Endodermal cell (in vitro differentiated cells): Measurements from ENCODE around the gene MTOR. TPM values are rescaled to one million over a fixed set of nuclear protein-coding genes. Genes with fewer than 3 reads are reported as not detected.

Experiments
- DNase-seq: peaks from one replicate; pipeline ENCODE4 v3.0.0-alpha.2; 2017
- H3K27ac ChIP-seq: 2 replicates; pipeline ENCODE4 v1.5.1; 2013; ENCODE audit warnings: mild to moderate bottlenecking, low read depth, low read length, moderate library complexity
- H3K27me3 ChIP-seq: 2 replicates; pipeline ENCODE4 v1.6.1; 2013; ENCODE audit warnings: mild to moderate bottlenecking, low read length, moderate library complexity; ENCODE audit not compliant: insufficient read depth, control insufficient read depth, poor library complexity, severe bottlenecking
- H3K36me3 ChIP-seq: 2 replicates; pipeline ENCODE4 v1.7.0; 2013; ENCODE audit warnings: mild to moderate bottlenecking, low read length, moderate library complexity; ENCODE audit not compliant: control insufficient read depth, insufficient read depth
- H3K4me1 ChIP-seq: one replicate; pipeline ENCODE4 v1.7.0; 2013; ENCODE audit warnings: low read length; ENCODE audit not compliant: control insufficient read depth, insufficient read depth
- H3K4me3 ChIP-seq: 2 replicates; pipeline ENCODE4 v1.5.1; 2013; ENCODE audit warnings: mild to moderate bottlenecking, low read length, moderate library complexity
- H3K9ac ChIP-seq: 2 replicates; pipeline ENCODE4 v1.6.1; 2013; ENCODE audit warnings: mild to moderate bottlenecking, low read length, moderate library complexity; ENCODE audit not compliant: poor library complexity, severe bottlenecking; ENCODE audit errors: extremely low read depth
- H3K9me3 ChIP-seq: 2 replicates; pipeline ENCODE4 v1.6.1; 2013; ENCODE audit warnings: mild to moderate bottlenecking, low read length, moderate library complexity; ENCODE audit not compliant: control insufficient read depth
- H3K27ac Mint-ChIP-seq: 2 replicates; pipeline ENCODE4 v1.8.0; 2020; ENCODE audit warnings: mixed read lengths
- H3K27me3 Mint-ChIP-seq: 2 replicates; pipeline ENCODE4 v1.8.0; 2021; ENCODE audit warnings: mild to moderate bottlenecking, mixed read lengths; ENCODE audit not compliant: insufficient read depth
- H3K36me3 Mint-ChIP-seq: 2 replicates; pipeline ENCODE4 v1.8.0; 2020; ENCODE audit warnings: low read depth, mixed read lengths
- H3K4me1 Mint-ChIP-seq: 2 replicates; pipeline ENCODE4 v1.8.0; 2020; ENCODE audit warnings: mixed read lengths
- H3K4me3 Mint-ChIP-seq: 2 replicates; pipeline ENCODE4 v1.8.0; 2020; ENCODE audit warnings: mild to moderate bottlenecking, moderate library complexity, mixed read lengths
- H3K9me3 Mint-ChIP-seq: 2 replicates; pipeline ENCODE4 v1.8.0; 2020; ENCODE audit warnings: mild to moderate bottlenecking, mixed read lengths
- CTCF ChIP-seq: fragments of 200-600 bp; sonication (generic); conservative IDR thresholded peaks from 2 replicates; pipeline ENCODE4 v1.5.0; 2021; ENCODE audit warnings: antibody characterized with exemption, mild to moderate bottlenecking
- WGBS, 2 experiments: methylation state at CpG; one replicate each; pipeline versions ENCODE4 v1.1.5 to v1.1.7; 2013; ENCODE audit warnings: missing lambda C conversion rate in 2 of 2, mixed read lengths in 1 of 2; ENCODE audit not compliant: insufficient coverage in 1 of 2, insufficient read length in 1 of 2; 5-methylcytosine and 5-hydroxymethylcytosine counted together
- total RNA-seq, 2 donors: library from RNA; stranded (reverse); fragmentation: NEBNext Ultra II Directional in 1 of 2; extraction: Animal tissue kit (Norgen Biotek cat#: 25700) in 1 of 2; gene quantifications; 2 replicates in 1 of 2; 3 replicates in 1 of 2; pipeline ENCODE4 v1.2.1, GENCODE V29; 2021

MTOR gene
- total RNA-seq, 2 donors from 2014 or later, result 69.0 to 78.3 TPM

DNA sequence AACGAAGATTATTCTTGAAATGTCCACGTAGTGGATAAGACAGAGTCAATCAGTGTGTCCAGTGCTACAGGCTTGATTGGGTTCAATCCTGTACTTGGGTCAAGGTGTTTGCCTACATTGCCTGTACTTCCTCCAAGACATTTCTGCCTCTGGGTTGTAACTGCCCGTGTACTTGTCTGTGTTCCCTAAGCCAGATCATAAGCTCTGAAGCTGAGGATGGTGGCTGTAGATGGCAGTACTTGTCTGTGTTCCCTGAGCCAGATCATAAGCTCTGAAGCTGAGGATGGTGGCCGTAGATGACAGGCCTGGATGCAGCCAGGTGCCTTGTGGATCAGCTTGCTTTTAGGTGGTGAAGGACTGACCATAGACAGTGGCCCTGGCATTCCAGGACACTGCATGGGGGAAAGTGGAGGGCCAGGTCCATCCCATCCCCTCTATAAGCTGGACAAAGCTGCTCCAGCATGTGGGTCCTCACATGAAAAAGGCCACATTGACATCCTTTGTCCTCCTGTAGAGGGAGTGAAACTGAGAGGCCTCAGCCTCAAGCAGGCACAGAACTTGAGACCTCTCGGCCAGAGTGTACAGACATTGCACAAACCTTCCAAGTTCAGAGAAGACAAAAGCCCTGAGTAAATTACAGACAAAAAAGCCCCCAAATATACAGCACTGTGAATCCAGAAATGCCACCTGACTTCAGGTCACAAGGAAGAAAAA is 200.5 kb downstream of the MTOR start:
- Histone ChIP-seq H3K27me3 (no peaks in the 10 kb centered on the region), H3K9ac (no peak overlapping the region), H3K27ac (no peak overlapping the region), H3K9me3 (no peaks in the 10 kb centered on the region), H3K4me1 (peaks cover 3% of the 10 kb centered on the region), H3K4me3 (no peak overlapping the region), H3K36me3 (peaks cover 57% of the 10 kb centered on the region)
- DNase-seq, result no peak
- WGBS, 2 experiments, result 91 to 92% methylated on average over 4 to 5 of the region's 5 CpGs
- H3K27ac Mint-ChIP-seq, result no peak overlapping the region
- H3K4me1 Mint-ChIP-seq, result peaks cover 5% of the 10 kb centered on the region
- no peaks in the 10 kb centered on the region for H3K9me3 Mint-ChIP-seq
- H3K27me3 Mint-ChIP-seq, result no peaks in the 10 kb centered on the region
- no peak overlapping the region for H3K4me3 Mint-ChIP-seq
- TF ChIP-seq CTCF, result peak; percentile 28
- peaks cover 46% of the 10 kb centered on the region for H3K36me3 Mint-ChIP-seq

- peak within 1 kb of the TSS; percentile 97 for H3K4me3 ChIP-seq
- H3K36me3 ChIP-seq, result peaks cover 50% of the 10 kb centered on the region
- peak; percentile 96 for DNase-seq
- H3K9ac ChIP-seq, result peak within 1 kb of the TSS; percentile 80
- Mint-ChIP-seq H3K36me3 (peaks cover 38% of the 10 kb centered on the region), H3K4me3 (peak within 1 kb of the TSS; percentile 87), H3K9me3 (no peaks in the 10 kb centered on the region), H3K4me1 (peaks cover 5% of the 10 kb centered on the region), H3K27ac (peak within 1 kb of the TSS; percentile 91), H3K27me3 (no peaks in the 10 kb centered on the region)
- peak; percentile 68 for TF ChIP-seq CTCF
- peaks cover 3% of the 10 kb centered on the region for H3K4me1 ChIP-seq
- WGBS, 2 experiments, result 0 to 1% methylated on average over 54 to 82 of the region's 83 CpGs
- H3K27me3 ChIP-seq, result no peaks in the 10 kb centered on the region
- H3K27ac ChIP-seq, result no peak within 1 kb of the TSS
- H3K9me3 ChIP-seq, result no peaks in the 10 kb centered on the region
These were observed 202.2 kb downstream of the MTOR start, which contains the start of gene SRM for GRCh38 chr1:11059968-11060830. Gene SRM (minus strand): TSS chr1:11060018. CDS start chr1:11059943, 75 bp downstream.

GRCh38 chr1:11059155-11059967 is 203.0 kb downstream of the MTOR start:
- WGBS, 2 experiments, result 1% methylated on average over 27 to 72 of the region's 72 CpGs
- H3K27ac Mint-ChIP-seq, result peak overlapping the region; percentile 70

More at GRCh38 chr1:11059155-11059967, 203.0 kb downstream of the MTOR start:
- no peaks in the 10 kb centered on the region for H3K27me3 ChIP-seq
- peaks cover 3% of the 10 kb centered on the region for H3K4me1 ChIP-seq
- Mint-ChIP-seq H3K9me3 (no peaks in the 10 kb centered on the region), H3K4me1 (peaks cover 5% of the 10 kb centered on the region), H3K36me3 (peaks cover 35% of the 10 kb centered on the region), H3K27me3 (no peaks in the 10 kb centered on the region), H3K4me3 (peak overlapping the region; percentile 87)
- H3K4me3 ChIP-seq, result peak overlapping the region; percentile 90
- H3K9me3 ChIP-seq, result no peaks in the 10 kb centered on the region
- TF ChIP-seq CTCF, result no peak
- H3K27ac ChIP-seq, result no peak overlapping the region
- peak overlapping the region; percentile 53 for H3K9ac ChIP-seq
- DNase-seq, result no peak
- peaks cover 42% of the 10 kb centered on the region for H3K36me3 ChIP-seq
